RKO (cell line): ENCODE data around the gene CCL18.
"Not testable (repeated sequence)": the region's sequence is repeated elsewhere in the genome, so short reads cannot be mapped to it uniquely, and the experiment has no call there.

ENCODE experiments used
- DNase-seq: peaks from one replicate; pipeline ENCODE4 v3.0.0-alpha.2; 2016; ENCODE audit warnings: low spot score

The CCL18 gene

GRCh38 chr17:36104701-36105181 is 40.7 kb downstream of the CCL18 start:
- no peak for DNase-seq

- DNase-seq, result no peak
Measured at GRCh38 chr17:36105781-36106492, 41.9 kb downstream of the CCL18 start.

DNA sequence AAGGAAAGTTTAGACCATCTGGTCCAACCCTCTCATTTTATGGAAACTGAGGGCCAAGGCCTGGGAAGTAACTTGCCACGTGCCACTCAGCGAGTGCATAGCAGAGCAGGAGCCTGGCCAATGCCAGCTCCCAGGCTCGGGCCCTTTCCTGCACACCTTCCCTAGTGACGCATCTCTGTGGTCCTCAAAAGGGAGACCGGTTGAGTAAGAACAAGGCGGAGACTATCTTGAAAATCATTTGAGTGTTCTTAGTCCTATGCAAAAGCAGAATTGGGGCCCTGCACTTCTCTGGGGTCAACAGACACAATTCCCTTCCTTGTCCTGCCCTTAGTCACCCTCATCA is 42.4 kb downstream of the CCL18 start:
- no peak for DNase-seq

DNA sequence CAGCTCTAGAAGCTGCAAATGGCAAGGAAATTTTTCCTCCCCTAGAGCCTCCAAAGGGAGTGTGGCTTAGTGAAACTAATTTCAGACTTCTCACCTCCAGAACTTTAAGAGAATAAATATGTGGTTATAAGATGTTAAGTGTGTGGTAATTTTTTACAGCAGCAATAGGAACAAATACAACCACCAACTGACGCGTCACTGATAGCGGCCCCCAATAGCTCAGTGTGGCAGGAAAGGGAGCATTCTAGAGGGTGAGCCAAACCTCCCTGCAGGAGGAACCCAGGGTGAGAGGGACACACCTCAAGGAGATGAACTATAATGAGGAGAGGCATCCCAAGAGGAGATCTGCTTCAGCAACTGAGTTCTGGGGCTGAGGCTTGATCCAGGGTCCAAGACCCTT is 43.6 kb downstream of the CCL18 start:
- no peak for DNase-seq

- not testable (repeated sequence) for DNase-seq
Measured at GRCh38 chr17:36108265-36108664, 44.2 kb downstream of the CCL18 start.

DNA sequence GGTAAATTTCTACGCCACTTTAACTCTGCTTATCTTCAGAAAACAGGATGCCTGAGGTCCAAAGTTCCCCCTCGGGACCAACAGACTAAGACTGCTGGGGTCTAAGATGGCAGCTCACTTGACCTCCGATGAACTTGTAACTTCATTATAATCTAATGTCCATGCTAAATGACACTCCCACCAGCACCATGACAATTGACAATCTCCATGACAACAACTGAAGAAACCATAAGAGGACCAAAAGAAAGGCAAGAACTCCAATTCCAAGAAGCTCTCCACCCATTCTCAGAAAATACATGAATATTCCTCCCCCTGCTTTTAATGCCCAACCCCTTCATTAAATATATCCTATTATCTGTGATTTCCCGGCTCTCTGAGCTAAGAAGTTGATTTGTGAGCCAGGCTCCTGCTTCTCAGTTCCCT is 47.0 kb downstream of the CCL18 start:
- DNase-seq, result no peak

DNA sequence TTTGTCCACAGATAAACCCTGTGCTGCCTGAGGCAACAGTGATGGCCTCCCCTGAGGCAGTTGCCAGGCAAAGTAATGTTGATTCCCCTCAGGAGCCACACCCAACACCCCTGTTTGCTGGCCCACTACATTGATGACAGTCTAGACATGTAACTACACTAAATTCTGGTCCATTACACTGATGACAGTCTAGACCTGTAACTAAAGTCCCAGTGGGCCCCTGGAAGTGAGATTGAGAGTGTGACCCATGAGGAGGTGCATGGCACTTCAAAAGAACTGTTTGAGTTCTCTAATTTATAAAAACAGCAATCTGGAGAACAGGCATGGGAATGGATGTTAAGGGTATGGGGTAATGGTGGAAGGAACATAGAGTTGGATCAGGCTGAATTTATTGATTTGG is 48.5 kb downstream of the CCL18 start:
- no peak for DNase-seq

GRCh38 chr17:36113131-36113530 is 49.1 kb downstream of the CCL18 start:
- DNase-seq, result not testable (repeated sequence)

- not testable (repeated sequence) for DNase-seq
Measured at GRCh38 chr17:36114971-36115648, 51.0 kb downstream of the CCL18 start.

DNA sequence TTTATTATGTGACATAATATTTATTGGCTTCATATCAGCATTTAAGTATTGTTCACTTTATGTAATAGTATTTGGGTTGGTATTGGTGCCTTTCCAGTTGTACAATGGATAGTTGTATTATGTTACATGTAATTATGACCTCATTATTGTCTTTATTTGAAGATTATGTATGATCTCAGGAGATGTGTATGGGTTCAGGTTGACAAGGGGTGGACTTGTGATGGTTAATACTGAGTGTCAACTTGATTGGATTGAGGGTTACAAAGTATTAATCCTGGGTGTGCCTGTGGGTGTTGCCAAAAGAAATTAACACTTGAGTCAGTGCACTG is 51.5 kb downstream of the CCL18 start:
- DNase-seq, result not testable (repeated sequence)

DNA sequence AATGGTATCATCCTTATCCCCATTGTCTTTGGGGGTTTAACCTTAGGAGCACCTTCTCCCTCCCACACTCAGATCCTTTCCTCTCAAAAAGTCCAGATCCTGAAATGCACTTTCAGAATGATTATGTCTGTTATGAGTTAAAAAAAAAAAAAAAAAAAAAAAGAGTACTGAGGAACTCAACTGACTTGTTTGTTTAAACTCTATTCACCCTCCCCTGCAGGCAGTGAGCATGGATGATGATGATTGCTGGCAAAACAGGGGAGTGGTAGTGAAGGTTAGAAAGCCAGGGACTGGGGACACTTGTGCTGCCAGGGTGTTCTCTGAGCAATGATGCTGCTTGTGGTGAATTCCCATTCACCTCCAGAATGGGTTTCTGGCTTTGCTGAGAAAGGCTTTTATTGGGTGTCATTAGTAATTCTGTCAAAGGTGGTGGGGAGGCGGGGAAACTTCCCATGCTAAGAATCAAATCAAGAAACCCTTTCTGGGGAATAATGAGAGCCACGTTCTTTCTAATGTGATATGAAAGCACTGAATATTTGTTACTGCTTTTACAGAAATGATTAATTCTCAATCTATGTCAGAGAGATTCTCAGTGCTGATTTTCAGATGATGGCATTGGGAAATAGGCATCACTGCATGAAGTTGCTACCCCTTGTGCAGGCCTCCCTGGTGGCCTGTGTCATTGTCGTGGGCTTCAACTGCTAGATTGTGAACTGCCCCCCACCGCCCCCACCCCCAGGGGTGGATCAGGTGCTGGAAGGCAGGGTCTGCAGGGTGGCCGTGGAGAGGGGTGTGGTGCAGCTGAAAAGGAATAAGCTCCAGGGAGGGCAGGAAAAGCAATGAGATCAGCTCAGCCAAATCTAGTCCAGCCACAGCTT is 53.7 kb downstream of the CCL18 start:
- no peak for DNase-seq

DNA sequence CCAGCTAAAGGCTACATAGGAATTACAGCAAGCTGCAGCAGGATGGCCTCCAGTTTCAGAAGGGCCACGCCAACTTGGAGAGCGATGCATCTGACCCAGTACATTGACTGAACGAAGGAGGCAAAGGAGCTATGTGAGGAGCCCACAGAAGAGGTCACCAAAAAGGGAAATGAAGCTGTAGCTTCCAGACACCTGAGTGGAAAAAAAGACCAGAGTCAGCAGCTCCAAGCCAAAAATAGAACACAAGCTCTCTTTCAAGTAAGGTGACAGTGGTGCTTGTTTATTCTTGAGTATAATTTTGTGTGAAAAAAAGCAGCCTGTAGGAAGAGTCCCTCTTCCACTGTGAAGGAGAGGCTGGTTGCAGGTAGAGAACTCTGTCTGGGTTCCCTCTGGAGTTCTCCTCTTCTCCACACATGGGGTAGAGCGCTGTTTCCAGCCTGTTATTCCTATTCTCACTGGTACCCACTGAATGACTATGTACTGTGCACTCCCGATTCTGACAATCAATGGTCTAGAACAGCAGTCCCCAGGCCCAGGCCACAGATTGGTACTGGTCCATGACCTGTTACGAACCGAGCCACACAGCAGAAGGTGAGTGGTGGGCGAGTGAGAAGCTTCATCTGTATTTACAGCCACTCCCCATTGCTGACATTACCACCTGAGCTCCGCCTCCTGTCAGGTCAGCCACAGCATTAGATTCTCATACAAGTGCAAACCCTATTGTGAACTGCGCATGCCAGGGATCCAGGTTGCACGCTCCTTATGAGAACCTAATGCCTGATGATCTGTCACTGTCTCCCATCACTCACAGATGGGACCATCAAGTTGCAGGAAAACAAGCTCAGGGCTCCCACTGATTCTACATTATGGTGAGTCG is 54.6 kb downstream of the CCL18 start:
- DNase-seq, result no peak

DNA sequence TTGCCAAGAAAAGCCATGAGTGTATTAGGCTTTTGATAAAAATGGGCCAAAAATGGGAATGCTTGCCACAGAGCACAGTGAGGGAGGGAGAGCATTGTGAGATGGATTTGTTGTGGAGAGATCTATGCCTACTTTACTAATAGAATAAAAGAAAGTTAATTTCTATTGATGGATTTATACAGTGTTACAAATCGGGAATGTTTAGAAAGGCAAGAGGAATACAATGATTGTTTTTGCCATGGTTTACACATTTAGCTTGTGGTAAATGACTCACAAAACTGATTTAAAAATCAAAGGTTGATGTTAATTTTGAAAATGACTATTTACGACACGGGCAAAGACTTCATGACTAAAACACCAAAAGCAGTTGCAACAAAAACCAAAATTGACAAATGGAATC is 56.1 kb downstream of the CCL18 start:
- DNase-seq, result no peak

GRCh38 chr17:36121099-36121498 is 57.0 kb downstream of the CCL18 start:
- DNase-seq, result not testable (repeated sequence)
